Breast epithelium (tissue), 3 donors: ENCODE data around the gene C1QTNF3.

Experiments used
- POLR2A ChIP-seq: fragments of 450-650 bp; IDR thresholded peaks from one replicate; pipeline ENCODE4 v1.6.1; 2016; ENCODE audit warnings: antibody characterized with exemption, mild to moderate bottlenecking, moderate library complexity
- TF ChIP-seq, protein P1 (sequence below), 3 donors: fragments of 450-650 bp; IDR thresholded peaks; one replicate each; pipeline ENCODE4 v1.5.1; 2016 to 2017; ENCODE audit warnings: antibody characterized with exemption in 3 of 3, mild to moderate bottlenecking in 3 of 3, moderate library complexity in 3 of 3

DNA sequence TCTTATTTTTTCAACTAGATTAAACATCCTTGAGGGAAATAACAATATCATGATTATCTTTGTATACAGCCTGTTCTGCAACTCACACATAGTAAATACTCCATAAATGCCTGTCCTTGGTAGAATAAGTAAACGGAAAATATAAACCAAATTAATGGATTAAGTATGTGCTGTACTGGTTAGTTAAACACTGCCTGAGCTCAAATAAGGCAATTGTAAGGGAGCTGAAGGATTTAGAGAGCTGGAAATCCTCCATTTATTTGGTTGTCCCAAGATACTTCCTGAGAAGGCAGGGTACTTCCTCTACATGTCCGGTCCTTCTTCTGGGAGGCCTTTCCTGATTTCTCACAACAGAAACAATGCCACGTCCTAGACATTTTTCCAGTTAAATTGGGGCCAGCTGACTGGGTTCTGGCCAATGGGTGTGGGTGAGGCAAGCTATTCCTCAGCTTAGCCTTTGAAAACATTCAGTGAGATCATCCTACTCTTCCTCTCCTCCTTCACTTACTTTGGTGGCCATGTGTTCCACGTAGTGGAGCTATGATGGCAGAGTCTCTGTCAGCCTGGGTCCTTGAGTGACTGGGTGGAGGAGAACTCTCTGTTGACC lies 8.5 kb upstream of the C1QTNF3 start:
- TF ChIP-seq, protein P1, sequence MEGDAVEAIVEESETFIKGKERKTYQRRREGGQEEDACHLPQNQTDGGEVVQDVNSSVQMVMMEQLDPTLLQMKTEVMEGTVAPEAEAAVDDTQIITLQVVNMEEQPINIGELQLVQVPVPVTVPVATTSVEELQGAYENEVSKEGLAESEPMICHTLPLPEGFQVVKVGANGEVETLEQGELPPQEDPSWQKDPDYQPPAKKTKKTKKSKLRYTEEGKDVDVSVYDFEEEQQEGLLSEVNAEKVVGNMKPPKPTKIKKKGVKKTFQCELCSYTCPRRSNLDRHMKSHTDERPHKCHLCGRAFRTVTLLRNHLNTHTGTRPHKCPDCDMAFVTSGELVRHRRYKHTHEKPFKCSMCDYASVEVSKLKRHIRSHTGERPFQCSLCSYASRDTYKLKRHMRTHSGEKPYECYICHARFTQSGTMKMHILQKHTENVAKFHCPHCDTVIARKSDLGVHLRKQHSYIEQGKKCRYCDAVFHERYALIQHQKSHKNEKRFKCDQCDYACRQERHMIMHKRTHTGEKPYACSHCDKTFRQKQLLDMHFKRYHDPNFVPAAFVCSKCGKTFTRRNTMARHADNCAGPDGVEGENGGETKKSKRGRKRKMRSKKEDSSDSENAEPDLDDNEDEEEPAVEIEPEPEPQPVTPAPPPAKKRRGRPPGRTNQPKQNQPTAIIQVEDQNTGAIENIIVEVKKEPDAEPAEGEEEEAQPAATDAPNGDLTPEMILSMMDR (IDR thresholded peaks at IDR 0.05) = no peak
- TF ChIP-seq POLR2A = no peak
